ENCODE data around the gene CORO2A. TPM values are rescaled to one million over a fixed set of nuclear protein-coding genes. Genes with fewer than 3 reads are reported as not detected.
A peak's percentile ranks its signal among the peaks of the same experiment; 100 is the strongest.

CORO2A gene
- total and polyA plus RNA-seq, 2 of the 4 experiments (the other 2 are of a cell fraction): 1.9 to 2.2 TPM

GRCh38 chr9:98211260-98211659 is 18.8 kb upstream of the CORO2A start:
- ChIA-PET POLR2A (ENCODE audit: unreplicated experiment) (no interaction called here), CTCF (no interaction called here)
- Histone ChIP-seq H2BK15ac (ENCODE audit: low read depth, low read length) (no peak overlapping the region), H3K4ac (ENCODE audit: low read depth, low read length) (no peak overlapping the region), H4K91ac (ENCODE audit: insufficient read depth, low read depth, low read length) (0 out of 2 replicates have a peak overlapping the region, but pooled peaks have one; percentile 6), H2BK5ac (ENCODE audit: low read depth, low read length, poor library complexity, severe bottlenecking) (no peak overlapping the region), H4K8ac (ENCODE audit: low read depth in 2 of 2, low read length in 2 of 2) (no peak overlapping the region), H2AFZ (replicated peaks; ENCODE audit: low read length, poor library complexity) (no peak overlapping the region), H3K27me3 (ENCODE audit: control insufficient read depth, insufficient read depth, low read length) (no peaks in the 10 kb centered on the region), H2AK5ac (ENCODE audit: low read depth, low read length) (no peak overlapping the region), H3K9me1 (ENCODE audit: insufficient read depth, low read length) (peaks cover 10% of the 10 kb centered on the region), H4K20me1 (ENCODE audit: insufficient read depth, low read length) (no peaks in the 10 kb centered on the region), H3K79me1 (ENCODE audit: low read depth in 1 of 2, low read length in 2 of 2) (peaks cover 3 to 28% of the 10 kb centered on the region in 2 experiments), H3K4me2 (ENCODE audit: low read depth, low read length) (no peak overlapping the region), H3K4me3 (ENCODE audit: insufficient read depth, low read depth, low read length) (no peak overlapping the region), H3K18ac (ENCODE audit: low read depth, low read length) (no peak overlapping the region), H3K9ac (ENCODE audit: low read depth, low read length) (no peak overlapping the region), H3K23ac (ENCODE audit: low read depth, low read length) (no peak overlapping the region), H3K56ac (ENCODE audit: extremely low read depth, insufficient read depth, low read length) (no peak overlapping the region), H2AK9ac (replicated peaks; ENCODE audit: low read depth, low read length, poor library complexity) (no peak overlapping the region), H3K14ac (replicated peaks; ENCODE audit: low read depth, low read length) (no peak overlapping the region), H2BK120ac (ENCODE audit: low read depth, low read length) (no peak overlapping the region), H3K9me3 (ENCODE audit: control insufficient read depth, insufficient read depth, low read length) (no peaks in the 10 kb centered on the region), H3K36me3 (ENCODE audit: control insufficient read depth, insufficient read depth, low read length) (peaks cover 15% of the 10 kb centered on the region), H3K4me1 (ENCODE audit: control insufficient read depth, insufficient read depth, low read length) (peaks cover 8% of the 10 kb centered on the region), H4K5ac (ENCODE audit: low read depth, low read length) (no peak overlapping the region), H3K27ac (ENCODE audit: insufficient read depth, low read length) (no peak overlapping the region), H2BK20ac (ENCODE audit: low read depth, low read length) (no peak overlapping the region)
- DNase-seq (no peak), ATAC-seq (ENCODE audit: low read depth) (no peak)
- in situ Hi-C loops (cut with MboI; ENCODE audit: low sequenced_read_pairs): no loop called here
- TF ChIP-seq, protein P1, sequence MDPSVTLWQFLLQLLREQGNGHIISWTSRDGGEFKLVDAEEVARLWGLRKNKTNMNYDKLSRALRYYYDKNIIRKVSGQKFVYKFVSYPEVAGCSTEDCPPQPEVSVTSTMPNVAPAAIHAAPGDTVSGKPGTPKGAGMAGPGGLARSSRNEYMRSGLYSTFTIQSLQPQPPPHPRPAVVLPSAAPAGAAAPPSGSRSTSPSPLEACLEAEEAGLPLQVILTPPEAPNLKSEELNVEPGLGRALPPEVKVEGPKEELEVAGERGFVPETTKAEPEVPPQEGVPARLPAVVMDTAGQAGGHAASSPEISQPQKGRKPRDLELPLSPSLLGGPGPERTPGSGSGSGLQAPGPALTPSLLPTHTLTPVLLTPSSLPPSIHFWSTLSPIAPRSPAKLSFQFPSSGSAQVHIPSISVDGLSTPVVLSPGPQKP (IDR thresholded peaks at IDR 0.05; ENCODE audit: borderline replicate concordance, low read depth, low read length): no peak
- no peak for TF ChIP-seq NFE2L2 (IDR thresholded peaks at IDR 0.05; ENCODE audit: low read depth, low read length)
- TF ChIP-seq MXI1 (IDR thresholded peaks at IDR 0.05; ENCODE audit: borderline replicate concordance, low read depth, low read length): no peak
- TF ChIP-seq RCOR1 (IDR thresholded peaks at IDR 0.05; ENCODE audit: insufficient replicate concordance, low read length): no peak
- TF ChIP-seq RFX5 (IDR thresholded peaks at IDR 0.05; ENCODE audit: low read depth, low read length): no peak
- TF ChIP-seq, protein P2, sequence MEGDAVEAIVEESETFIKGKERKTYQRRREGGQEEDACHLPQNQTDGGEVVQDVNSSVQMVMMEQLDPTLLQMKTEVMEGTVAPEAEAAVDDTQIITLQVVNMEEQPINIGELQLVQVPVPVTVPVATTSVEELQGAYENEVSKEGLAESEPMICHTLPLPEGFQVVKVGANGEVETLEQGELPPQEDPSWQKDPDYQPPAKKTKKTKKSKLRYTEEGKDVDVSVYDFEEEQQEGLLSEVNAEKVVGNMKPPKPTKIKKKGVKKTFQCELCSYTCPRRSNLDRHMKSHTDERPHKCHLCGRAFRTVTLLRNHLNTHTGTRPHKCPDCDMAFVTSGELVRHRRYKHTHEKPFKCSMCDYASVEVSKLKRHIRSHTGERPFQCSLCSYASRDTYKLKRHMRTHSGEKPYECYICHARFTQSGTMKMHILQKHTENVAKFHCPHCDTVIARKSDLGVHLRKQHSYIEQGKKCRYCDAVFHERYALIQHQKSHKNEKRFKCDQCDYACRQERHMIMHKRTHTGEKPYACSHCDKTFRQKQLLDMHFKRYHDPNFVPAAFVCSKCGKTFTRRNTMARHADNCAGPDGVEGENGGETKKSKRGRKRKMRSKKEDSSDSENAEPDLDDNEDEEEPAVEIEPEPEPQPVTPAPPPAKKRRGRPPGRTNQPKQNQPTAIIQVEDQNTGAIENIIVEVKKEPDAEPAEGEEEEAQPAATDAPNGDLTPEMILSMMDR (conservative IDR thresholded peaks at IDR 0.05; ENCODE audit: low read depth, low read length): no peak
- TF ChIP-seq MAFK (IDR thresholded peaks at IDR 0.05; ENCODE audit: low read depth, low read length): no peak
- TF ChIP-seq, protein P3, sequence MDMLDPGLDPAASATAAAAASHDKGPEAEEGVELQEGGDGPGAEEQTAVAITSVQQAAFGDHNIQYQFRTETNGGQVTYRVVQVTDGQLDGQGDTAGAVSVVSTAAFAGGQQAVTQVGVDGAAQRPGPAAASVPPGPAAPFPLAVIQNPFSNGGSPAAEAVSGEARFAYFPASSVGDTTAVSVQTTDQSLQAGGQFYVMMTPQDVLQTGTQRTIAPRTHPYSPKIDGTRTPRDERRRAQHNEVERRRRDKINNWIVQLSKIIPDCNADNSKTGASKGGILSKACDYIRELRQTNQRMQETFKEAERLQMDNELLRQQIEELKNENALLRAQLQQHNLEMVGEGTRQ (IDR thresholded peaks at IDR 0.05; ENCODE audit: low read depth, low read length): no peak
- no peak for TF ChIP-seq RAD21 (IDR thresholded peaks at IDR 0.05; ENCODE audit: low read length)
- no peak for TF ChIP-seq MAZ (IDR thresholded peaks at IDR 0.05; ENCODE audit: borderline replicate concordance, low read depth, low read length)
- no peak for TF ChIP-seq SMC3 (IDR thresholded peaks at IDR 0.05; ENCODE audit: low read depth, low read length)
- no peak for TF ChIP-seq POLR2A (IDR thresholded peaks at IDR 0.05; ENCODE audit: low read depth, low read length)
- no peak for TF ChIP-seq FOS (IDR thresholded peaks at IDR 0.05; ENCODE audit: low read depth, low read length)
- no peak for TF ChIP-seq CEBPB (IDR thresholded peaks at IDR 0.05; ENCODE audit: low read depth, low read length)
- TF ChIP-seq BHLHE40 (IDR thresholded peaks at IDR 0.05; ENCODE audit: low read depth, low read length): no peak
- TF ChIP-seq CHD1 (IDR thresholded peaks at IDR 0.05; ENCODE audit: low read depth, low read length): no peak
- intact Hi-C loops (cut with micrococcal nuclease): no loop called here
- dilution Hi-C loops (cut with HindIII; ENCODE audit: low sequenced_read_pairs, unreplicated experiment): no loop called here
- 83% methylated on average over 2 of the region's 3 CpGs; no CpG with 5 or more reads in 1 of the 2 experiments for WGBS, 2 experiments (ENCODE audit: extremely low coverage in 2 of 2, insufficient read length in 1 of 2)
- BruUV-seq (replicated peaks): no TSS peak

Measured in IMR-90 (cell line).